ENCODE results near the gene NOSIP. TPM values are rescaled to one million over a fixed set of nuclear protein-coding genes. Genes with fewer than 3 reads are reported as not detected.

Gene NOSIP
- total RNA-seq: 32.9 TPM

GRCh38 chr19:49580264-49581006 lies at the start of gene NOSIP:
Gene NOSIP, minus strand, starts transcription at chr19:49580556. Its CDS starts 19,865 bp downstream, at chr19:49560691.

DNA sequence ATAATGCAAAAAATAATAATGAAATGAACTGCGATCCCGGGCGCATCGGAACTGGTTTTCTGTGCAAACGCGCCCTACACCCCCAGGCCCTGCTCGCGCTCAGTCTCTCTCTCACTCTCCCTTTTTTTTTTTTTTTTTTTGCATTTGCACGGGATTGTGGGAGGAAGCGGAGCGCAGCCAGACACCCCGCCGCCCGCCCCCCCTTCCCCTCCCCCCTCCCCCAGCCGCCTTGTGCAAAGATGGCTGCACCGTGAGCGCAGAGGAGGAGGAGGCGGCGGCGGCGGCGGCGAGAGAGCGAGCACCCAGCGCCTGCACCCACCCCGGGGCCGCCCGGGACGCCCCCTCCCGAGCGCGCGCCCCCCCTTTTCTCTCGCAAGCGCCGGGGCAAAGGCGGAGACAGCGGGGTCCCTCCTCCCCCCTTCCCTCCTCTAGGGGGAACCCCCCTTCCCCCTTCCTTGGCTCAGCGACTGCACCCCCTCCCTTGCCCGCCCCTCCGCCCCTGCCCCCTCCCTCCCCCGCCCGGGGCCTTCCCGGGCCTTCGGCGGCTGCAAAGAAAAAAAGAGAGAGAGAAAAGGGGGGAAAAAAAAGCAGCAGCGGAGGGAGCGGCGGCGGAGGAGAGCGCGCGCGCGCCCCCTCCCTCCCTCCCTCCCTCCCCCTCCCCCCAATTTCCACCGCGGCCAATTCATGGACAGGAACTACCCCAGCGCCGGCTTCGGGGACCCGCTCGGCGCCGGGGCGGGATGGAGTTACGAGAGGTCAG lies 10.8 kb upstream of the NOSIP start, which contains the start of gene PRR12:
PRR12 (plus strand) TSS at position 212 of the 760 bp plus-strand sequence; CDS start at position 685, 473 bp downstream.

DNA sequence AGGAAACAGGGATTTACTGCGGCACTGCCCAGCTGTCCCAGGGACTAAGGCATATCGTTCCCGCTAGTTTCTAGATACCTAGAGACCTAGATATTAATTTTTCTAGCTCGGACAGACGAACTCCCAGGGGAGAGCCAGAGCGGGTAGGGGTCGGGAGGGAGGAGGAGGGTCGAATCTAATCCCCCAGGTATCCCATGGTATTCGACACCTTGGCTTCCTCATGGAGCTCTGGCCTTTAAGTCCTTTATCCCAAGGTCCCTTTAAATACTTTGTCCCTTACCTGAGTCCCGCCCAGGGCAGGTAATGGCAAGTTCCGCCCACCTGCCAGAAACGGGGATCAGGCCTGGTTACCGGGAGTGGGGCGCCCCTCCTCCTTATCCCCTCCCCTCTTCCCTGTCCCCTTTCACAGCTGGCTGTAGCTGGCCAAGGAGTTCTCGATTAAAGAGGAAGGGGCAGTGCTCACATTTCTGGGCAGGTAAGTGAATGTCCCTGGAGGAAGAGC lies 702 bp upstream of the NOSIP start, which contains the start of gene PRRG2:
PRRG2 (plus strand) TSS at position 310 of the 502 bp plus-strand sequence. CDS start 1,904 bp downstream, outside the sequence.

Small RNA genes within 50 kb of the gene (small RNA-seq; reads per million reads assigned to genes)
- not detected for gene RF00019 (ENCODE audit: low replicate concordance)

Other genes with a start within 250 kb of the NOSIP start
- gene CD37, start 245.2 kb downstream of the NOSIP start, total RNA-seq: 0.94 TPM
- 9.4 TPM for gene TEAD2, start 218.1 kb downstream of the NOSIP start, total RNA-seq
- gene DKKL1, start 216.7 kb downstream of the NOSIP start, total RNA-seq: 1.9 TPM
- gene KASH5, start 192.3 kb downstream of the NOSIP start, total RNA-seq: not detected
- gene PTH2, start 157.1 kb downstream of the NOSIP start, total RNA-seq: not detected
- not detected for gene GFY, start 155.2 kb downstream of the NOSIP start, total RNA-seq
- 36.6 TPM for gene SLC17A7, start 139.0 kb downstream of the NOSIP start, total RNA-seq
- 62.9 TPM for gene PIH1D1, start 128.7 kb downstream of the NOSIP start, total RNA-seq
- gene ALDH16A1, start 127.3 kb downstream of the NOSIP start, total RNA-seq: 7.5 TPM
- gene FLT3LG, start 106.3 kb downstream of the NOSIP start, total RNA-seq: not detected
- 2,146 TPM for gene RPL13A, start 92.9 kb downstream of the NOSIP start, total RNA-seq
- gene RPS11, start 84.1 kb downstream of the NOSIP start, total RNA-seq: 4,186 TPM
- gene FCGRT, start 67.9 kb downstream of the NOSIP start, total RNA-seq: 11.6 TPM
- 4.7 TPM for gene RCN3, start 52.6 kb downstream of the NOSIP start, total RNA-seq
- gene PRRG2, start 760 bp upstream of the NOSIP start, total RNA-seq: 0.94 TPM
- 15.3 TPM for gene PRR12, start 10.6 kb upstream of the NOSIP start, total RNA-seq
- gene RRAS, start 59.6 kb upstream of the NOSIP start, total RNA-seq: 0.94 TPM
- 18.8 TPM for gene SCAF1, start 61.7 kb upstream of the NOSIP start, total RNA-seq
- 11.3 TPM for gene IRF3, start 85.3 kb upstream of the NOSIP start, total RNA-seq
- not detected for gene BCL2L12, start 85.4 kb upstream of the NOSIP start, total RNA-seq
- gene PRMT1, start 96.7 kb upstream of the NOSIP start, total RNA-seq: 243 TPM
- gene ADM5, start 109.0 kb upstream of the NOSIP start, total RNA-seq: 1.9 TPM
- gene CPT1C, start 110.6 kb upstream of the NOSIP start, total RNA-seq: 58.5 TPM
- not detected for gene TSKS, start 182.8 kb upstream of the NOSIP start, total RNA-seq
- gene AP2A1, start 186.4 kb upstream of the NOSIP start, total RNA-seq: 70.7 TPM
- 20.0 TPM for gene FUZ, start 232.7 kb upstream of the NOSIP start, total RNA-seq
- 31.3 TPM for gene MED25, start 237.7 kb upstream of the NOSIP start, total RNA-seq